GM12878 (cell line): Measurements from ENCODE around the gene AKAP13. TPM values are rescaled to one million over a fixed set of nuclear protein-coding genes. Genes with fewer than 3 reads are reported as not detected.
A peak's percentile ranks its signal among the peaks of the same experiment; 100 is the strongest.

ENCODE experiments used
- ASH2L ChIP-seq: fragments of 300-600, 200-600 bp; sonication (generic); IDR thresholded peaks from 2 replicates; pipeline ENCODE4 v1.6.1; 2017; ENCODE audit warnings: low read depth, mild to moderate bottlenecking, borderline replicate concordance
- CREB1 ChIP-seq: IDR thresholded peaks from 2 replicates; pipeline ENCODE4 v1.6.1; 2012; ENCODE audit warnings: low read depth, mild to moderate bottlenecking, inconsistent platforms
- E4F1 ChIP-seq: fragments of 450-650 bp; IDR thresholded peaks from 2 replicates; pipeline ENCODE4 v1.6.1; 2018; ENCODE audit warnings: borderline replicate concordance, mild to moderate bottlenecking; ENCODE audit not compliant: partially characterized antibody
- ESRRA ChIP-seq: IDR thresholded peaks from 2 replicates; pipeline ENCODE4 v1.6.1; 2012; ENCODE audit warnings: mild to moderate bottlenecking, low read length, improper control_type of control experiment
- IKZF2 ChIP-seq, 2 experiments: fragments of 450-650 bp; IDR thresholded peaks; 2 replicates each; pipeline ENCODE4 v1.6.1; 2017; ENCODE audit warnings: mild to moderate bottlenecking in 2 of 2, moderate library complexity in 2 of 2
- IRF5 ChIP-seq: fragments of 450-650 bp; IDR thresholded peaks from 2 replicates; pipeline ENCODE4 v1.6.1; 2017; ENCODE audit warnings: borderline replicate concordance
- MEF2B ChIP-seq: fragments of 450-650 bp; IDR thresholded peaks from 2 replicates; pipeline ENCODE4 v1.6.1; 2018; ENCODE audit warnings: mild to moderate bottlenecking, moderate library complexity; ENCODE audit not compliant: partially characterized antibody, poor library complexity, severe bottlenecking
- MTA2 ChIP-seq: fragments of 450-650 bp; IDR thresholded peaks from 2 replicates; pipeline ENCODE4 v1.6.1; 2016; ENCODE audit warnings: low read depth, mild to moderate bottlenecking, moderate library complexity
- NFYA ChIP-seq: IDR thresholded peaks from 2 replicates; pipeline ENCODE4 v1.6.1; 2011; ENCODE audit warnings: low read depth, mild to moderate bottlenecking, low read length, improper control_type of control experiment, borderline replicate concordance
- POLR2AphosphoS2 ChIP-seq: IDR thresholded peaks from 2 replicates; pipeline ENCODE4 v1.6.1; 2011; ENCODE audit warnings: low read depth, mild to moderate bottlenecking, low read length, improper control_type of control experiment, moderate library complexity
- POLR2AphosphoS5 ChIP-seq: IDR thresholded peaks from 2 replicates; pipeline ENCODE4 v1.6.1; 2011; ENCODE audit warnings: mild to moderate bottlenecking, low read length, inconsistent platforms
- RAD21 ChIP-seq: IDR thresholded peaks from 2 replicates; pipeline ENCODE4 v1.6.1; 2011; ENCODE audit warnings: mild to moderate bottlenecking, low read depth, low read length, moderate library complexity; ENCODE audit not compliant: insufficient read depth
- RFX5 ChIP-seq: IDR thresholded peaks from 2 replicates; pipeline ENCODE4 v1.6.1; 2011; ENCODE audit warnings: low read depth, low read length, improper control_type of control experiment
- RUNX3 ChIP-seq: IDR thresholded peaks from 2 replicates; pipeline ENCODE4 v1.6.1; 2012; ENCODE audit warnings: low read length, inconsistent platforms
- SIX5 ChIP-seq: IDR thresholded peaks from 2 replicates; pipeline ENCODE4 v1.6.1; 2011; ENCODE audit warnings: mild to moderate bottlenecking, low read depth, low read length, moderate library complexity; ENCODE audit not compliant: severe bottlenecking
- WRNIP1 ChIP-seq: IDR thresholded peaks from 2 replicates; pipeline ENCODE4 v1.6.1; 2011; ENCODE audit warnings: low read depth, low read length, improper control_type of control experiment, borderline replicate concordance
- ZBTB4 ChIP-seq: fragments of 450-650 bp; formaldehyde crosslinking; IDR thresholded peaks from 2 replicates; pipeline ENCODE4 v1.4.0; 2022; ENCODE audit warnings: mild to moderate bottlenecking, moderate library complexity
- ZNF384 ChIP-seq: IDR thresholded peaks from 2 replicates; pipeline ENCODE4 v1.6.1; 2012; ENCODE audit warnings: low read depth, mild to moderate bottlenecking, low read length, improper control_type of control experiment, borderline replicate concordance
- ZNF592 ChIP-seq: fragments of 450-650 bp; IDR thresholded peaks from 2 replicates; pipeline ENCODE4 v1.6.1; 2017; ENCODE audit warnings: mild to moderate bottlenecking, moderate library complexity
- polyA plus RNA-seq, 11 experiments: library from polyadenylated mRNA; depleted of rRNA in 4 of 11; unstranded in 6 of 11; stranded (reverse) in 5 of 11; fragments of >200 nt; fragmentation: Nextera tagmentation in 4 of 11; fragmentation: Illumina TruSeq in 1 of 11; extraction: Ambion mirVana in 4 of 11; extraction: Trizol in 1 of 11; gene quantifications; 1 replicate in 1 of 11; 2 replicates in 10 of 11; pipeline versions ENCODE4 v1.2.1 to v1.2.3, GENCODE V29; 2011 to 2016; ENCODE audit warnings: inconsistent platforms in 2 of 11, missing spikeins in 2 of 11, low read depth in 1 of 11
- total RNA-seq, 4 experiments: library from RNA; depleted of rRNA in 3 of 4; stranded (reverse); fragments of >200 nt in 3 of 4; fragmentation: Illumina TruSeq in 1 of 4; extraction: Trizol in 1 of 4; gene quantifications; 2 replicates each; pipeline versions ENCODE4 v1.2.1 to v1.2.3, GENCODE V29; 2013 to 2021

AKAP13 gene
- total and polyA plus RNA-seq, 10 of the 15 experiments (the other 5 are each of a cell fraction or from before 2014, with no cell fraction given) = 14.4 to 74.9 (median 55.1) TPM

- TF ChIP-seq IRF5 = 0 out of 2 replicates have a peak, but pooled peaks have one; percentile 53
- TF ChIP-seq ZBTB4 (CRISPR knock-in tag) = no peak
- TF ChIP-seq MEF2B = peak; percentile 65
- TF ChIP-seq ZNF592 = no peak
- TF ChIP-seq MTA2 = peak; percentile 89
- TF ChIP-seq POLR2AphosphoS5 = no peak
- no peak for TF ChIP-seq POLR2AphosphoS2
- TF ChIP-seq RFX5 = no peak
- no peak for TF ChIP-seq E4F1
- no peak for TF ChIP-seq ASH2L
- no peak for TF ChIP-seq SIX5
- no peak for TF ChIP-seq WRNIP1
- TF ChIP-seq RUNX3 = peak; percentile 100
- peak; percentile 82 to 92 for TF ChIP-seq IKZF2 (IDR thresholded peaks at IDR 0.05)
- no peak for TF ChIP-seq RAD21
- no peak for TF ChIP-seq NFYA
- TF ChIP-seq CREB1 = peak; percentile 29; the same call in 1 of the 2 replicates
- no peak for TF ChIP-seq ESRRA
- peak; percentile 94 for TF ChIP-seq ZNF384
These were observed 63.2 kb downstream of the AKAP13 start (continued) for GRCh38 chr15:85443593-85444087.
